Nephron (organoid): ENCODE results near the gene CLEC4F.

ENCODE experiments used
- H3K27ac Mint-ChIP-seq, 3 experiments: 2 replicates each; pipeline ENCODE4 v1.8.0; 2020; ENCODE audit warnings: mixed read lengths in 3 of 3, mild to moderate bottlenecking in 2 of 3, moderate library complexity in 1 of 3
- H3K27me3 Mint-ChIP-seq: 2 replicates; pipeline ENCODE4 v1.8.0; 2021; ENCODE audit warnings: low read depth, mild to moderate bottlenecking, moderate library complexity, mixed read lengths
- H3K36me3 Mint-ChIP-seq: 2 replicates; pipeline ENCODE4 v1.8.0; 2020; ENCODE audit warnings: low read depth, mixed read lengths
- H3K4me1 Mint-ChIP-seq: 2 replicates; pipeline ENCODE4 v1.8.0; 2020; ENCODE audit warnings: mixed read lengths
- H3K4me3 Mint-ChIP-seq, 3 experiments: 2 replicates each; pipeline ENCODE4 v1.8.0; 2020; ENCODE audit warnings: mild to moderate bottlenecking in 3 of 3, mixed read lengths in 3 of 3, moderate library complexity in 2 of 3
- H3K9me3 Mint-ChIP-seq: 2 replicates; pipeline ENCODE4 v1.8.0; 2020; ENCODE audit warnings: mixed read lengths
- TF ChIP-seq, protein P1 (sequence below), 3 experiments: fragments of 200-600 bp; sonication (generic); IDR thresholded peaks; one replicate each; pipeline ENCODE4 v1.5.0; 2021; ENCODE audit warnings: antibody characterized with exemption in 3 of 3; ENCODE audit not compliant: unreplicated experiment in 3 of 3

CLEC4F gene

DNA sequence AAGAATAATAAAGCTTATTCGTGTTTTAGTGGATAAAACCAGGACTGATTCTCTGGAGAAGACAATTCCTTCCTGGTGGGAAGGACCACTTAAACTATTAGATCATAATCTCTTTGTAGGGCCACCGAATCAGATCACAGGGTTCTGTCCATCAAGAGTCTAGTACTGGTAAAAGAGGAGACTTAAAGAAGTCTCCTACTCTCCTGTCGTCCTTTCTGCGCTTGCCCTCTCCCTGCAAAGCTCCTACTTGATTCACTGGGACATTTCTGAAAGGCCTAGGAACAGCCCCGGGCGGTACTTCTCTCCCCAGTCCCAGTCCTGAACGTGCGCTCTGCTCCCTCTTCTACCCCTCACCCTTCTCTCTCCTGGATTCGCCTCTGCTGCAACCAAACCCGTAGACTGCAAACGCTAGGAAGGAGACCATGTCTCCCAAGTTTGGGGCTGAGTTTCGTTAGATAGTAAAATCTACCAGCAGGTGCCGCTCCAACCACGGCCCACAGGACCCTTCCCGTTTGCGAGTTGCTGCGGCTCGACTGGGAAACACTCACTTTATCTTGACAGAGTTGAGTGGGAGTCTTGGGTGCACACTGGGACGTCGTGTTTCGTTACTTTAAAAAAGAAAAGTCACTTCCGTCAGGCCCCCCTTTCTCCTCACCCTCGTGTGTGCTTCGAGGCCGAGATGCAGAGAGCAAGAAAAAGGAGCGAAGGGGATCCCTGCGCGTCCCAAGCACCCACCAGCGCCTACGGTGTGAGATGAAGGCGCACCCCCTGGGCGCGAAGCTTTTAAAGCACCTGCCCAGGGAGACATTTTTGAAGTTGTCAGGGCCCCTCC, 30.9 kb downstream of the CLEC4F start:
- H3K4me1 Mint-ChIP-seq: peaks cover 18% of the 10 kb centered on the region
- TF ChIP-seq, protein P1, sequence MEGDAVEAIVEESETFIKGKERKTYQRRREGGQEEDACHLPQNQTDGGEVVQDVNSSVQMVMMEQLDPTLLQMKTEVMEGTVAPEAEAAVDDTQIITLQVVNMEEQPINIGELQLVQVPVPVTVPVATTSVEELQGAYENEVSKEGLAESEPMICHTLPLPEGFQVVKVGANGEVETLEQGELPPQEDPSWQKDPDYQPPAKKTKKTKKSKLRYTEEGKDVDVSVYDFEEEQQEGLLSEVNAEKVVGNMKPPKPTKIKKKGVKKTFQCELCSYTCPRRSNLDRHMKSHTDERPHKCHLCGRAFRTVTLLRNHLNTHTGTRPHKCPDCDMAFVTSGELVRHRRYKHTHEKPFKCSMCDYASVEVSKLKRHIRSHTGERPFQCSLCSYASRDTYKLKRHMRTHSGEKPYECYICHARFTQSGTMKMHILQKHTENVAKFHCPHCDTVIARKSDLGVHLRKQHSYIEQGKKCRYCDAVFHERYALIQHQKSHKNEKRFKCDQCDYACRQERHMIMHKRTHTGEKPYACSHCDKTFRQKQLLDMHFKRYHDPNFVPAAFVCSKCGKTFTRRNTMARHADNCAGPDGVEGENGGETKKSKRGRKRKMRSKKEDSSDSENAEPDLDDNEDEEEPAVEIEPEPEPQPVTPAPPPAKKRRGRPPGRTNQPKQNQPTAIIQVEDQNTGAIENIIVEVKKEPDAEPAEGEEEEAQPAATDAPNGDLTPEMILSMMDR (IDR thresholded peaks at IDR 0.05; ENCODE audit: unreplicated experiment in 3 of 3): peak; percentile 64 to 69 (median 68)
- H3K4me3 Mint-ChIP-seq: peak overlapping the region; percentile 78 to 81 (median 78)
- no peaks in the 10 kb centered on the region for H3K36me3 Mint-ChIP-seq
- no peak overlapping the region for H3K27ac Mint-ChIP-seq
- peaks cover 89% of the 10 kb centered on the region for H3K27me3 Mint-ChIP-seq
- H3K9me3 Mint-ChIP-seq: peaks cover 3% of the 10 kb centered on the region

DNA sequence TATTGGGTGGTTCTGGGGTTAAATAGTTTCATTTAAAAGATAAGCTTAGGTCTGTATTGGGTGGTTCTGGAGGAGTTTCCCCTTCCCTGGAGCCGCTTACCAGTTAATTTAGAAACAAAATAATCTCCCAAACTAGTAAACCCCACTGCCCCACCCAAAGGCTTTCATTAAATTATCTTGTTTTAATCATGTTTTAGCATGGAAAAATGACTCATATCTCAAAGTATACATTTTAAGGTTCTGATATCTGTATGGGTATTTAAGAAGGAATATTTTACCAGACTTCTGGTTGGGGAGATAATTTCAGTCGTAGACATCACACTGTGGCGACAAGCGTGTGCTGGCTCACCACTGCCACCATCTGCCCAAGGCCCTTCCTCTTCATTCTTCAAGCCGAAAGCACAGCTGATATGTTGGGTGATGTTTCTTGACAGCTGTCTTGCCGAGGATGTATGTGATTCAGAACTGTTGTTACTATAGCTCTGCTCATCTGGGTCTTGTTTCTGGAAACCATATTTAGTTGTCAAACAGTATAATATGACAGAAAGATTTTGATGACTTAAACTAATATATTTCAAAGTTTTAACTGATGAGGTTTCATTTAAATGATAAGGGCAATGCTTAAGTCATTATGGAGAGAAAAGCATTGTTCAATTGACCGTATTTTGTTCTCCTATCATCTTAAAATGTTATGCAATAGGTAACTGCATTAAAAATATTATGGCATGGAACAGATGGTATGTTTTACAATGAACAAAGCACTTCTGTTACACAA, 35.1 kb downstream of the CLEC4F start:
- Mint-ChIP-seq H3K27ac (no peak overlapping the region), H3K36me3 (no peaks in the 10 kb centered on the region), H3K4me3 (no peak overlapping the region), H3K9me3 (no peaks in the 10 kb centered on the region), H3K4me1 (peaks cover 23% of the 10 kb centered on the region), H3K27me3 (peaks cover 60% of the 10 kb centered on the region)
- TF ChIP-seq, protein P1 (IDR thresholded peaks at IDR 0.05; ENCODE audit: unreplicated experiment in 3 of 3): peak; percentile 56 to 62 (median 58)

DNA sequence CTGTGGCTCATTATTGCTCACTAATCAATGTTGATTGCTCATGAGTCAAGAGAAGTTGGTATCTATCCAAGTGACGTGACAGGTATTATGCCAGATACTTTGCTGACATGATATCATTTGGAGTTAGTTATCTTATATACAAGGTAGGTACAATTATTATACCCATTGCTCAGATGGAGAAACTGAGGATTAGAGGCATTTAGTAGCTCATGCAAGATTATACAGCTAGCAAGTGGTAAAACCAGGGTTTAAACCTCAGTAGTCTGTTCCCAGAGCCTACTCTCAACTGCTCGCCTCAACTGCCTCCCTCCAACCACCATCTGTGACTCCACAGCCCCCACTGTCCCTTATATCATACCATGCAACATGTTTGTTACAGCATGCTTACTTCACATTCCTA, 36.1 kb downstream of the CLEC4F start:
- no peaks in the 10 kb centered on the region for H3K9me3 Mint-ChIP-seq
- H3K27ac Mint-ChIP-seq: peak overlapping the region in 1 of 3 experiments; percentile 35
- H3K4me1 Mint-ChIP-seq: peaks cover 27% of the 10 kb centered on the region
- TF ChIP-seq, protein P1 (IDR thresholded peaks at IDR 0.05; ENCODE audit: unreplicated experiment in 3 of 3): no peak
- H3K36me3 Mint-ChIP-seq: no peaks in the 10 kb centered on the region
- peaks cover 60% of the 10 kb centered on the region for H3K27me3 Mint-ChIP-seq
- no peak overlapping the region for H3K4me3 Mint-ChIP-seq

DNA sequence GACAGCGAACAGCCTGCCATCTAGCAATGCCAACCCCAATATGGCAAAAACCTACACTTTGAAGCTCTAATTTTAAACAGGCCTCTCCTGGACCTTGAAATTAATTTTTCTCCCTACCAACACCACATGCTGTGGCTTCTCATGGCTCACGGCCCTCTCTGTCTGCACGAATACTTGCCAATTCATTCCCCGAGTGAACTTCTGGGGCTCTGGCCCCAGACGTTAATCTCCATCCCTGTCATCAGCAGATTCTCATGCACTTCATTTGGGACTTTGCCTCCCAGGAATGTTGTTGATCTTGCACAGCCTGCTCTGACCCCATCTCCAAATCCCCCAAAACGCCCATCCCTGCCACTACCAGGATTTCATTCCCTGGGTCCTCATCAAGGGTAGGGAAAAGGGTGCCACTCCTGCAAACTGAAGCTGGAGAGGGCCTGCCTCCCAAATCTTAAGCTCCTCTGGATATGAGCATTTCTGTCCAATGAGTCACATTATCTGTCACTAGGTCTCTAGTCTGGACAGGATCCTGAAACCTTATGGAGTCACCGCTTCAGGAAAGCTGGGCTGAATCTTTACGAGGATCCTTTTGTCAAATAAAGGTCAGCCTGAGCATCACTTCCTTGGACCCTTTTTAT, 40.4 kb downstream of the CLEC4F start:
- peaks cover 40% of the 10 kb centered on the region for H3K27me3 Mint-ChIP-seq
- H3K9me3 Mint-ChIP-seq: no peaks in the 10 kb centered on the region
- TF ChIP-seq, protein P1 (IDR thresholded peaks at IDR 0.05; ENCODE audit: unreplicated experiment in 3 of 3): no peak
- peak overlapping the region in 1 of 3 experiments; percentile 15 for H3K4me3 Mint-ChIP-seq
- peak overlapping the region in 1 of 3 experiments; percentile 26 for H3K27ac Mint-ChIP-seq
- no peaks in the 10 kb centered on the region for H3K36me3 Mint-ChIP-seq
- H3K4me1 Mint-ChIP-seq: peaks cover 20% of the 10 kb centered on the region

DNA sequence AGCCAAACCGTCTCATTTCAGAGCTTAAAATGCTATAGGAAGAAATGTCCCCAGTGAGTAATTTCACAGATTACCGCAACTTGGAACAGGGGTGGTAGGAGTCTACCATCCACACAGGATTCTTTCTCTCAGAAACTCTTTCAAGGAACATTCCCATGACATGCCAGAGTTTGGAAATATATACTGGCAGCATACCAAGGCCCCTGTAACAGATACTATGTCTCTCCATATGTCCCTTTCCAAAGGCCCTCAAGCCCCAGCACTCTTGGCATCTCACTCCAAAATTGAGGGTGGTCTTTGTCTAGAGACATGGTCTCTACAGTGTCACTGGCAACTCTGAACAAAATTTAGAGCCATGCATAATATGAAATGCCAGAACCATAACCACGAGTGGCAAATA, 40.9 kb downstream of the CLEC4F start:
- no peaks in the 10 kb centered on the region for H3K36me3 Mint-ChIP-seq
- H3K4me3 Mint-ChIP-seq: no peak overlapping the region
- H3K27ac Mint-ChIP-seq: peak overlapping the region in 1 of 3 experiments; percentile 26
- peaks cover 19% of the 10 kb centered on the region for H3K4me1 Mint-ChIP-seq
- peaks cover 46% of the 10 kb centered on the region for H3K27me3 Mint-ChIP-seq
- H3K9me3 Mint-ChIP-seq: no peaks in the 10 kb centered on the region
- TF ChIP-seq, protein P1 (IDR thresholded peaks at IDR 0.05; ENCODE audit: unreplicated experiment in 3 of 3): no peak
